HG03108 (cell line): ENCODE results near the gene XPC.

Experiments
- ATAC-seq: cut with Tn5 transposase; IDR thresholded peaks from one replicate; pipeline ENCODE4 v1.9.1; 2021; ENCODE audit warnings: moderate library complexity; ENCODE audit not compliant: unreplicated experiment

Gene XPC

DNA sequence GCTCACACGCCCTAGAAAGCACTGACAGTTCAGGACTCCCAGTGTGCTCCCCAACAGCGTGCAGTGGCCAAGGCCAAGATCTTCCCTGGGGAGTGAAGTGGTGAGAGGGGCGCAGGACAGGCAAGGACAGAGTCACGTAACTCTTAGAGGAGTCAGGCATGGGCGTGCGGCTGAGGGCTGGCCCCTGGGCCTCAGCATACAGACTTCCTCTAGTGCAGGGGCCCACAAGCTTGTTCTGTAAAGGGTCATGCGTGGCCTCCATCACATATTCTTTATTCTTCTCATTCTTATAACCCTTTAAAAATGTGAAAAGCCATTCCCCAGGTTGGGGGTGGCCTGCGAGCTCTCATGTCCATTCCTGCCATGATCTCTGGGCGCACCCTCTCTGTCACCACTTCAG lies 28.3 kb downstream of the XPC start:
- ATAC-seq: no peak

DNA sequence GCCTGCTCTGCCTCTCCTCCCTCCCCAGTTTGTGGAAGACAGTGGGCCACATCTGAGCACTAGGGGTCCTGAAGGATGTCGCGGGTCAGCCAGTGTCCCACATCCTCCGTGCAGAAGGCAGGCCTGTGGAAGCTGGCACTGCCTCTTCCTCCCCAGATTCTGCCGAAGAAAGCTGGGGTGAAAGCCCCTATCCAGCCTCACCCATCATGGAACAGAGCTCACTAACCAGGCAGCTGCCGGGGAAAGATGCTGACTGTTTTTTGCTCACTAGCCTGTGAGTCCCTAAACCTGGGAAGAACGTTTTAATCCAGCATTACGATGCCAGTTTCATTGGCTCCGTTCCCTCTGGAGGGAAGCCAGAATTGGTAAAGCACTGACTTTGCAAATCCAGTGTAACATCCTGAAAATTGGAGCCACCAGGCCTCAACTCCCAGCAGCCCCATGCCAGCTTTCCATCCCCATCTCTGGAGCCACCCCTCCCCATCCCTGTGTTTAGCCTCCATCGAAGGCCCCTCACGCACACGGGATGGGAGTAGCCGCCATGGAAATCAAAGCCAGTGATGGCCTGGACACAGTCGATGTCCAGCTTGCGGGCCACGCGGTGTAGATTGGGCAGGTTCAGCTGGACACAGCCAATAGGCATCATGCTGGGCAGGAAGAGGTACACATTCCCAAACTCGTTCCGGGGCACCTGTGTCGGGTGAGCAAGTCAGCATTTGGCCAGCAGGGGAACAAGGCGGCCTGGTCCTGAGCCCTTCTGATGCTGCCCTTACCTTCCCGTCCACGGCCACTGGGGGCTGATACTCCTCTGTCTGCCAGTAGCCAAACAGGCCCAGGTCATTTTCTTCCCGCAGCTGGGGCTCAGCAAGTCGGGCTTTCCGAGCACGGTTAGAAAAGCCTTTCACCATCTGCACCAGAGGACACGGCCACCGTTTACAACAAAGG lies 30.1 kb downstream of the XPC start:
- no peak for ATAC-seq

DNA sequence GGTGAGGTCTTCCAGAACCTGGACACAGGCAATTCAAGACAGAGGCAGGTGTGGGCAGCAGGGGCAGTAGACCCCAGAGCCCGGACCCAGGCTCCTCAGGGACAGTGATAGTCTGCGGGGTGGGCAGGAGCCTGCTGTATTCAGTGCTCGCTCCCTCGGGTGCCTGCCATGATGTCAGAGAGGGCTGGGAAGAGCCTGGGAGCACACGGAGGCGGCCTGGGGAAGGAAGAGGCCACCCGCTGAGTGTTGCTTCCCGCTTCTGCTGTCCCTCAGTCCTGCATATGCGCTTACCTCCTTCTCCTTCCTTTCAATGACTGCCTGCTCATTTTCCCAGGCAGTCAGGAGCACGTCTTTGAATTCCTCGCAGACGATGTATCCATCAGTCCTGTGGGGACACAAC lies 30.8 kb downstream of the XPC start:
- ATAC-seq: no peak

DNA sequence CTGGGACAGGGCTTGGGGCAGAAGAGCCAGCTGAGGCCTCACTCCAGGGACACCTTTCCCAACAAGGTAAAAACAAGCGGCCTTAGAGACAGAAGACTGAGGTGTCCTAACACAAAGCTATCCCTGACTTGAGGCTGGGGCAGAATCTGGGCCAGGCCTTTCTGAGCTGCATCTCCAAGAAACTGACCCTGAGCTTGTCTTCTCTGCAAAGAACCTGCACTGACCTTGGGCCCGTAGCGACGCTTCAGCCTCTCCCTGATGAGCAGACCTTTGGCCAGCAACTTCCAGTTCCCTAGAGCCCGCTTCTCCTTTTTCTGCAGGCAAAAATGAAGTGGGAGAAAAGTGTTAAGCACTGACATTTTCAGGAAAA lies 31.4 kb downstream of the XPC start:
- no peak for ATAC-seq

DNA sequence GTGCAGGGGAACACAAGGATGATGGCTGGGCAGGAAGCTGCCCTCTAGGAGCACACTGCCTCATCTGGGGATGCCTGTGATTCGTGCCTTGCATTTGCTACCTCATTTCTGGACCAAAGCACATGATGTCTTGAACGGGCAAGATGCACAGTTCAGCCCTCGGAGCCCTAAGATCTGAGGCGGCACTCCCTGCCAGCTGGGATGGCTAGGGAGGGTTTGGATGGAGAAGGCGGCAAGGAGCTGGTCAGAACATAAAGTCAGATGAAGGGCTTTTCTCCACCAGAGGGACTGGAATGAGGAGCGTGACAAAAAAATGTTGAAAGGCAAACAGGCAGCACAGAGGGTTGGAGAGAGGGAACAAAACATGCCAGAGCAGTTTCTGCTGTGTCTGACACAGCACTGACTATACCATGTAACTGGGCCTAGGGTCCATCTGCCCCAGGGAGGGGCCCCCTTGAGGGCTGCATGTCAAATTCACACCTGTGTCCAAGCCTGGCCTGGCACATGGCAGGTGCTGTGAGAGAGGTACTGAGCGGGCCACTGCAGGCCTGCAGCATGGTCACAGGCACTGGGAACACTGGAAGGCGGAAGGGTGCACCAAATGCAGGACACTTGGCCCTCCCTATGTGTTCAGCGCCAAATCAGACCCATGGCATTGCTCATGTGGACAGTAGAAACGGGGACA lies 31.9 kb downstream of the XPC start:
- no peak for ATAC-seq

DNA sequence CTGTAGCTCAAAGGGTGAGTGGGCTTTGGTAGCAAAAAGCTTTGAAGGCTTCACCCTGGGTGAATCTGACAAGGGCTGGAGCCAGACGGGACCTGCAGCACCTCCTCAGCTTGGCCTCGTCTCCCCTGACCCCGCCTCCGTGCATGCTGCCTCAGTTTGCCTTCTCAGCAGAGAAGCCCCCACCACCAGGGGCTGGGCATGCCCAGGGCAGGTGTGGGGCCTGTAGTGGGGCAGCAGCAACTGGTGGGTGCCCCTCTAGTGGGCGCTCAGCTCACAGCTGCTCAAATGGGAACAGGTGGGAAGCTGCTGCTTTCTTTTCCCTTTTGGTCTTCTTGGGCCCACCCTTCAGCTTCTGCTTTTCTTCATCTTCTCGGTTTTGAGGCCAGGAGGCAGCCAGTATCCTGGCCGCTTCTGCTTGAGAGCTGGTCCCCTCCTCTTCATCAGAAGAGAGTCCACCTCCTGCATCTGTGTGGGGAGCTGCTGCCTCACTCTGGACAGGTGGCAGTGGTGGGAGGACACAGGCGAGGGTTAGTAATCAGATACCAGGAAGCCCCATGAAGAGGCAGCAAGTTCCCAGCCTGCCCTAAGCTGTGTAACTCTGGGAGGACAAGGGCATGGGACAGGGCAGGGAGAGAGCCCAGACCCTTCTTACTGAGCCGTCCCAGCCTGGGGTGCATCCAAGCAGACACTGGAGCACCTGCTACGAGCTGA lies 32.6 kb downstream of the XPC start:
- no peak for ATAC-seq

DNA sequence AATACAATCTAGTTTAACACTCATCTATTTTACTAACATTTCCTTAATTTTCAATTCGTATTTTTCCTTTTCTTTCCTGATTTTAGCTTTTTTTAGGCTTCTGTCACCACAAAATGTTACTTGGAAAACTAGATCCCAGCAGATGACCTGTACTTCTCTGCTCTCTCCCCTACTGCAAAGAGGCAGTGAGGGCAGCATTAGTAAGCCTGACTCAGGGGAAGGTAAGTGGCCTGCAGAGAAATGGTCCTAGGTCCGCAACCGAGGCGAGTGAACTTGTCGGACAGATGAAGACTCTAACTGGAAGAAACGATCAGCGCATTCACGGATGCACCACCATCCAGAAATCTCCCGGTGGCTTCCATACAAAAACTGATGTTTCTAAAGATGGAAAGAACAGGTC lies 33.2 kb downstream of the XPC start:
- ATAC-seq: no peak

DNA sequence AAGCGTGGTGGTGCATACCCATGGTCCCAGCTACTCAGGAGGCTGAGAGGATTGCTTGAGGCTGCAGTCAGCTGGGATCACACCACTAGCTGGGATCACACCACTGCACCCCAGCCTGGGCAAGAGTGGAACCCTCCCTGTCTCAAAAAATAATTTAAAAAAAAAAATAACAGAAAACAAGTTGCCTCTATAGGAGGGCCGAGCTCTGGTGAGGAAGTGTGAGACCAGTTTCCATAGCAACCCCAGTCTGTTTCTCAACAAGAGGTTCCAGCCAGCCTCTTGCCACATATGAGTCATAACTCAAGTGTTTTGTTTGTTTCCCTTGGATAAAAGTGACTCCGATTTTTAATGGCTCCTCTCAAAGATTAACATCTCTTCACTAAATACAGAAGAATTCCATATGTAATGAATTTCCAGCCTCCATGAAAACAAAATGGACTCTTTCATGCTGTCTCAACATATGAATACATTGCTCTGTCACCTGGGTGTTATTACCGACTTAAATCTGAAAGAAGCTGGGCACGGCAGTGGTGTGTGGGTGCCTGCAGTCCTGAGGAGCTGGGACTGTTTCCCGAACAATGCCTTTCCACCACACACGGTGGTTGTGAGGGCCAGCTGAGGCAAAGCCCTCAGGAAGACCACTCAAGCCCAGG lies 33.9 kb downstream of the XPC start:
- ATAC-seq: peak; percentile 94

DNA sequence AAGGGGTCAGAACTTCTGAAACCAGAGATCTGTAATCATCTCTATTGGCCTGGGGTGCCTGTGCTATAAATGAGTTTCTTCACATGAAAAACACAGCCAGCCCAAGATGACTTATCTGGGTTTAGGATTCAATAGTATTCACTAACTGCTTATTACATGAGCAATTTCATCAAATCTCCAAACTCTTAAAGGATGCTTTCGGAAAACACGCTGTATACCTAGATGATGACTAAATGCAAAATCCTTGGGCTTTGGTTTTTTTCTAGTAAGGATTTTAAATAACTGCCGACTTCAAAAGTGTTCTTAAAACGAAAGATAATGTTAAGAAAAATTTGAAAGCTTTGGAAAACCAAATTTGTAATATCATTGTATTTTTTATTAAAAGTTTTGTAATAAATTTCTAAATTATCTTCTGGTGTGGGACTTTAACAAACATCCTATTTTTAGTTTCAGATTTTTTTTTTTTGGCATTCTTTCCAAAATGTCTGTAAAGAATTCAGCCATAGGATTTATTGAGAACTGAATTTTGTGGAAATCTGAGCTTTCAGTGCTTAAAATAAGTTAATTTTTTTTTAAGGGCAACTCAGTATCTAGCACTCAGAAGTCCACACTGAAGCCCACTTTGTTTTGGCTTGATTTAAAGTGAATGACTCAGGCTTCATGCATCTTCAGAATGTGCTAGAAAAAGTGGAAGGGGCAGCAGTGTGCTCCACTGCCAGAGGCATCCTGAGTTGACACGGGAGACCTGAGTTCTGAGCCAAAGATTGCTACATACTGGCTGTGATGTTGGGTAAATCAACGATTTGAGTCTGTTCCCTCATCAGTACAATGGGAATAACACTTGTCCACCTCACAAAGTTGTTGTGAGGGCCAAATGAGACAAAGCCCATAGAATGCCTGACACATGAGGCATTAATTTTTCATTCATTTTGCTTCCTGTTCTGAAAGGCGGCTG lies 34.9 kb downstream of the XPC start:
- no peak for ATAC-seq

DNA sequence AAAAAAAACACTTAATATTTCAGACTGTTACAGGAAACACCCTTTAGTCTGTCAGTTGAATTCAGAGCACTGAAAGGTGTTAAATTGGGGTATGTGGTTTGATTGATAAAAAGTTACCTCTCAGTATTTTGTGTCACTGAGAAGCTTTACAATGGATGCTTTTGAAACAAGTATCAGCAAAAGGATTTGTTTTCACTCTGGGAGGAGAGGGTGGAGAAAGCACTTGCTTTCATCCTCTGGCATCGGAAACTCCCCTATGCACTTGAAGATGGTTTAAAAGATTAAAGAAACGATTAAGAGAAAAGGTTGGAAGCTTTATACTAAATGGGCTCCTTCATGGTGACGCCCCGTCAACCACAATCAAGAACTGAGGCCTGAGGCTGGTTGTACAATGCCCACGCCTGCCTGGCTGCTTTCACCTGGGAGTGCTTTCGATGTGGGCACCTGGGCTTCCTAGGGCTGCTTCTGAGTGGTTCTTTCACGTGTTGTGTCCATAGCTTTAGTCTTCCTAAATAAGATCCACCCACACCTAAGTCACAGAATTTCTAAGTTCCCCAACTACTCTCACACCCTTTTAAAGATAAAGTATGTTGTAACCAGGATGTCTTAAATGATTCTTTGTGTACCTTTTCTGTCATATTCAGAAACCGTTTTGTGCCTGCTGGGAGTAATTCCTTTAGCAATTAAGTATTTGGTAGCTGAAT lies 35.7 kb downstream of the XPC start:
- ATAC-seq: no peak

DNA sequence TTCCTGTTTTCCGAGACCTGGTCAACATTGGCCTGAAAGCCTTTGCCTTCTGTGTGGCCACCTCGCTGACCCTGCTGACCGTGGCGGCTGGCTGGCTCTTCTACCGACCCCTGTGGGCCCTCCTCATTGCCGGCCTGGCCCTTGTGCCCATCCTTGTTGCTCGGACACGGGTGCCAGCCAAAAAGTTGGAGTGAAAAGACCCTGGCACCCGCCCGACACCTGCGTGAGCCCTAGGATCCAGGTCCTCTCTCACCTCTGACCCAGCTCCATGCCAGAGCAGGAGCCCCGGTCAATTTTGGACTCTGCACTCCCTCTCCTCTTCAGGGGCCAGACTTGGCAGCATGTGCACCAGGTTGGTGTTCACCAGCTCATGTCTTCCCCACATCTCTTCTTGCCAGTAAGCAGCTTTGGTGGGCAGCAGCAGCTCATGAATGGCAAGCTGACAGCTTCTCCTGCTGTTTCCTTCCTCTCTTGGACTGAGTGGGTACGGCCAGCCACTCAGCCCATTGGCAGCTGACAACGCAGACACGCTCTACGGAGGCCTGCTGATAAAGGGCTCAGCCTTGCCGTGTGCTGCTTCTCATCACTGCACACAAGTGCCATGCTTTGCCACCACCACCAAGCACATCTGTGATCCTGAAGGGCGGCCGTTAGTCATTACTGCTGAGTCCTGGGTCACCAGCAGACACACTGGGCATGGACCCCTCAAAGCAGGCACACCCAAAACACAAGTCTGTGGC lies 36.6 kb downstream of the XPC start:
- ATAC-seq: no peak

DNA sequence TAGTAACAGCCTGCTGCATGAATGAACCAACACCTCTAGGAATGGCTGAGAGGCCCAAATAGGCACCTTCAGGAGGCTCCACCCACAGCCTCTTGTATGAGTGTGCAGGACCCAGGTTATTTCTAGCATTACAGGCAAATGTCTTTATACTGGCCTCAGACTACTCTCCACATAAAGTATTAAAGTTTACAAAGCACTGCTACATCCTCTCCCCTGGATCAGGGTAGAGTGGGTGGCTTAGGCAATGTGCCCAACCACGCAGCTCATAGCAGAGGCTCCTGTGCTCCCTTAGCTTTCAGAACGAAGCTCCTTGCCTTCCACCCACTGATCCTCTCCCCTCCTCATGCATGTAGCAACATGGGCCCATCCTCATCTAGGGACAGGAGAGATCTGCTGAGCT lies 37.3 kb downstream of the XPC start:
- no peak for ATAC-seq

DNA sequence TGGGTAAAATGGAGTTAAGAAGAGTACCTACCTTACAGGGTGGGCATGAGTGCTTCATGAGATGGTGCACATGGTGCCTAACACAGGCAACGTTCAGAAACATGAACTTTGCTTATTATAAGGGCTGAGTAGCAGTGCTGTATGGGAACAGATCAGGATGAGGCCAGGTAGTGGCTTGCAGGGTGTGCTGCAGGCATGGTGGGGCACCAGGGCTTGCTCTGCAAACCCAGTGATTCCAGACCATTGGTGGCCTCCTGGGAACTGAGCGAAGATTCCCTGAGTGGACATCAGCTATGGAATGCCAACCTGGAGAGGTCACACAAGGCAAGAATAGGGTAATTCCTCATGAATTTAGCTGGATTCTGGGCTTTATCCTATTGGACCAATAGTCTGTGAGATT lies 37.7 kb downstream of the XPC start:
- ATAC-seq: no peak

DNA sequence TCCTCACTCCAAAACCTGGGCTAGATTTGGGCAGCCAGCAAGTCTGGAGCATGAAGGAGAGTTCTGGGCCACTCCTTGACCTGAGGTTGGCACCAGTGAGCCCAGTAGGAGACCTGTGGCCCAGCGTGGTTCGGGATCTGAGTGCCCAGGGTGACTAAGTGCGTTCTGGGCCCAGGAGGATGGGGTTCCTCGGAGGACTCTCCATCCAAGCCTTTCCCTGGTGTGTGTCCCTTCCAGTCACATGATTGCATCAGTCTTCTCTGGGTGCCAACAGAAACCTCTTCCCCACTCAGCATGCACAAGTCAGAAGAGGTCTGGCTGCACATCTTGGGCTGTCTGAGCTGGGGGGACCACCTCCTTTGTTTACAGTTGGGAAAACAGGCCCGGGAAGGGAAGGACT lies 38.6 kb downstream of the XPC start:
- no peak for ATAC-seq

DNA sequence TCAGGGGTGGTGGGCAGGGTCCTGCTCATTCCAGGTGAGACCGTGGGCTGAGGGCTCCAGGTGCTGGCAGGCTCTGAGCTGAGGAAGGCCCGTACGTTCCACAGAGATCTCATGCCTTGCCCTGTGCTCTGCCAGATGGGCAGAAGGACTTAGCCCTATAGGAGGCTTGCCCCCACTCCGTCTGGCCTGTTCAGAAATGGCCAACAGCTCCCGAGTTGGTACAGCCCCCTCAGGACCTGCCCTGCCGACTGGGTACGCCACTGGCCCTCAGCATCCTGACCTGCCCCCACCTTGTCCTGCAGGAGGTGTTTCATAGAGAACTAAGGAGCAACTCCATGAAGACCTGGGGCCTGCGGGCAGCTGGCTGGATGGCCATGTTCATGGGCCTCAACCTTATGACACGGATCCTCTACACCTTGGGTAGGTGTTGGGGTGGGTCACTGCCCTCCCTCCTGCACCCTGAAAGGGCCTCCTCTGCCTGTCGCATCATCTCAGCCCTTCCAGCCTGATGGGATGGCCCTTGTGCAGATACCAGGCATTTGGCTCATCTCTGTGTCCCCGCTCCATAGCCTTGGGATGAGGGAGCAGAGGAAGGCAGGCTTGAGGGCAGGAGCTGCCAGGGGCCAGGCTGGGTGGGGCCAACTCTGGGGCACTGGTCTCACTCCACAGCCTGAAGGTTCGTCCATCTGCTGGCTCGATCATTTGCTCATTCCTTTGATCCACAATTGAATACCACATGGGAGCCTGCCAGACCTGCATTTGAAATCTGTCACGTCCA lies 39.3 kb downstream of the XPC start:
- no peak for ATAC-seq

DNA sequence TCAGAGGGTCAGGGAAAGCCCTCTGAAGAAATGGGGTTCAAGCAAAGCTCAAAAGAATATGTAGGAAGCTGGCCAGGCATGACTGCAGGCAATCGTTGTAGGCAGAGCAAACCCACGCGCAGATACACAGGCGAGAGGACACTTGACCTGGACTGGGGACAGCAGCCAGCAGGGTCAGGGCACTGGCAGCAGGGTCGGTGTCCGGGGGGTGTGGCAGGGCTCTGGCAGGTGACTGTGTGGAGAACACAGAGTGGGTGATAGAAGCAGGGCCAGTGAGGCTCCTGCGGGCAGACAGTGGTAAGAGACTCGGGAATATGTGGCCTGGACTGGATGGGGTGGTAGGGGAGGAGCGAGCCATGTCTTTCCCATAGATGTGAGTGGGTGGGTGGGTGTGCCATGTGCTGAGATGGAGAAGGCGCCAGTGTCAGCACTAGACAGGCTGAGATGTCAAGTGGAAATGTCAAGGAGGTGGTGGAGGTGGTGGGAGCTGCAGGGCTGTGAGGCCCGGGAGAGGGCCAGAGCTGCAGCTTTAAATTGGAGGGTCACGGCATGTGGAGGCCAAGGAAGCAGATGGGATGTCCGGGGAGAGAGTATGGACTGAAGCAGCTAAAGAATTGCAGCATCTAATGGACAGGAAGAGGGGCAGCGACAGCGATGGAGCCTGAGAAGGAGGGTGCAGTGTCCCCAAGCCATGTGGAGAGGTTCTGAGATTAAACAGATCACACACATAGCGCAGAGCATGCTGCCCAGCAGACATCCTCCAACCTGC lies 40.1 kb downstream of the XPC start:
- ATAC-seq: no peak

DNA sequence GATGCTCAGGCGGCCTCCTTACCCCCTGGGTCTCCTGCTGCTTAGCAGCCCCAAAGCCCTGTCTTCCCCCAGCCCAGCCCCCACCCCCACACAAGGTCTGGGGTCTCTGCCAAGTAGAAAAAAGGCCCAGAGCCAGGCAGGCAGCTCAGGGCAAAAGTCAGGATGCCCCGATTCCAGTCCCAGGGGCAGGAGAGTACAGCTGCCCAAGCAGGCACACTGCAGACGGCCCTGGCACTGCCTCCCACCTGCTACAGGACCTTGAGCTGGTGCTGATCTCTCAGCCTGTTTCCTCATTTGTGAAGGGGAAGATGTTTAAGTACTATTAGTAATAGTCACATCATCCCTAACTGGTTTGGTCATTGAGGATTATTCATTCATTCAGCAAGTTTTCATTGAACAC lies 41.0 kb downstream of the XPC start:
- no peak for ATAC-seq
